Measurements from ENCODE around the gene NDUFS2. TPM values are rescaled to one million over a fixed set of nuclear protein-coding genes. Genes with fewer than 3 reads are reported as not detected.

NDUFS2 gene
- total and polyA plus RNA-seq, 8 donors, result 26.7 to 56.8 (median 31.1) TPM

GRCh38 chr1:161225534-161226319, 23.6 kb downstream of the NDUFS2 start, which contains the start of gene TOMM40L:
Gene TOMM40L (plus strand): TSS chr1:161226060. CDS start chr1:161226490, 430 bp downstream.
- Histone ChIP-seq H3K27ac (peak within 1 kb of the TSS in 2 of 4 donors; percentile 11 to 26), H3K4me1 (peaks cover 0 to 11% (median 0%) of the 10 kb centered on the region in 3 donors), H3K36me3 (no peaks in the 10 kb centered on the region), H3K27me3 (no peaks in the 10 kb centered on the region), H3K4me3 (peak within 1 kb of the TSS; percentile 30 to 62 (median 42)), H3K9me3 (no peaks in the 10 kb centered on the region)
- TF ChIP-seq CTCF (IDR thresholded peaks at IDR 0.05), result no peak
- DNase-seq (peak; percentile 81 to 89 (median 86)), ATAC-seq (peak; percentile 88 to 92 (median 90)), FAIRE-seq (peak; percentile 98)
- 8 to 10% methylated on average over 16 of the region's 16 CpGs for WGBS, 2 donors
- intact Hi-C loops (cut with DNase I), result loop anchor here in 1 of 3 donors (5.0 to 10.0 kb wide), 2 partner anchors 72 to 149 kb away; no protein-coding TSS in a partner anchor

GRCh38 chr1:161226320-161226711, 24.1 kb downstream of the NDUFS2 start:
- no peak for ATAC-seq
- Histone ChIP-seq H3K4me3 (peak overlapping the region; percentile 30 to 62 (median 42)), H3K27ac (no peak overlapping the region), H3K4me1 (peaks cover 0 to 11% (median 0%) of the 10 kb centered on the region in 3 donors), H3K27me3 (no peaks in the 10 kb centered on the region), H3K36me3 (no peaks in the 10 kb centered on the region), H3K9me3 (no peaks in the 10 kb centered on the region)
- DNase-seq, result no peak
- WGBS, 2 donors, result 17 to 24% methylated on average over 14 to 15 of the region's 15 CpGs
- intact Hi-C loops (cut with DNase I), result loop anchor here in 1 of 3 donors (5.0 to 10.0 kb wide), 2 partner anchors 71 to 148 kb away; no protein-coding TSS in a partner anchor
- TF ChIP-seq CTCF (IDR thresholded peaks at IDR 0.05), result no peak
- no peak for FAIRE-seq

GRCh38 chr1:161226759-161227158, 24.6 kb downstream of the NDUFS2 start:
- Histone ChIP-seq H3K9me3 (no peaks in the 10 kb centered on the region), H3K36me3 (no peaks in the 10 kb centered on the region), H3K4me1 (peaks cover 0 to 11% (median 0%) of the 10 kb centered on the region in 3 donors), H3K4me3 (peak overlapping the region in 3 of 4 donors; percentile 30 to 62 (median 39)), H3K27me3 (no peaks in the 10 kb centered on the region), H3K27ac (no peak overlapping the region)
- no peak for TF ChIP-seq CTCF (IDR thresholded peaks at IDR 0.05)
- ATAC-seq (no peak), FAIRE-seq (no peak), DNase-seq (no peak)
- 59 to 67% methylated on average over 3 of the region's 3 CpGs for WGBS, 2 donors
- intact Hi-C loops (cut with DNase I), result loop anchor here in 1 of 3 donors (5.0 to 10.0 kb wide), 2 partner anchors 71 to 148 kb away; no protein-coding TSS in a partner anchor

- intact Hi-C loops (cut with DNase I), result loop anchor here in 1 of 3 donors (5.0 to 10.0 kb wide), 2 partner anchors 70 to 147 kb away; no protein-coding TSS in a partner anchor
- DNase-seq (peak; percentile 70 to 93 (median 85)), FAIRE-seq (no peak), ATAC-seq (peak; percentile 68 to 77 (median 70))
- Histone ChIP-seq H3K4me3 (peak overlapping the region in 1 of 4 donors; percentile 26), H3K27me3 (no peaks in the 10 kb centered on the region), H3K4me1 (peaks cover 0 to 11% (median 0%) of the 10 kb centered on the region in 3 donors), H3K9me3 (no peaks in the 10 kb centered on the region), H3K36me3 (no peaks in the 10 kb centered on the region), H3K27ac (no peak overlapping the region)
- TF ChIP-seq CTCF (IDR thresholded peaks at IDR 0.05), result peak; percentile 86 to 94 (median 91)
- 42 to 50% methylated on average over 11 of the region's 11 CpGs for WGBS, 2 donors
Observed at GRCh38 chr1:161227196-161227871, 25.2 kb downstream of the NDUFS2 start.

Data from pancreas (tissue), 10 donors.